ENCODE results near the gene GRK1.

GRK1 gene

GRCh38 chr13:113742000-113742441, 75.0 kb downstream of the GRK1 start:
- Histone ChIP-seq H3K27me3 (ENCODE audit: low read length) (no peaks in the 10 kb centered on the region), H3K9ac (ENCODE audit: low read length) (no peak overlapping the region), H3K4me3 (ENCODE audit: insufficient read depth, low read length, poor library complexity, severe bottlenecking) (no peak overlapping the region)

GRCh38 chr13:113742445-113743120, 75.6 kb downstream of the GRK1 start:
- Histone ChIP-seq H3K4me2 (ENCODE audit: low read depth, low read length, poor library complexity, severe bottlenecking) (no peak overlapping the region), H3K79me2 (ENCODE audit: insufficient read depth, low read length) (no peaks in the 10 kb centered on the region), H3K9me2 (replicated peaks; ENCODE audit: insufficient read depth, low read length) (no peaks in the 10 kb centered on the region), H3K9me3 (ENCODE audit: insufficient read depth, low read length) (no peaks in the 10 kb centered on the region), H3K4me3 (ENCODE audit: insufficient read depth, low read length, poor library complexity, severe bottlenecking) (no peak overlapping the region), H3F3A (ENCODE audit: insufficient read depth) (no peaks in the 10 kb centered on the region), H2AFZ (ENCODE audit: low read depth, low read length, severe bottlenecking) (no peak overlapping the region), H3K27ac (ENCODE audit: low read depth, low read length) (no peak overlapping the region), H3K36me3 (ENCODE audit: low read length) (no peaks in the 10 kb centered on the region), H4K20me1 (ENCODE audit: low read depth, low read length) (no peaks in the 10 kb centered on the region), H3K27me3 (ENCODE audit: low read length) (no peaks in the 10 kb centered on the region), H3K9ac (ENCODE audit: low read length) (no peak overlapping the region)
- TF ChIP-seq EZH2phosphoT487 (conservative IDR thresholded peaks at IDR 0.05; ENCODE audit: low read length): no peak

More at GRCh38 chr13:113742000-113742441, 75.0 kb downstream of the GRK1 start:
- Histone ChIP-seq H3K9me2 (replicated peaks; ENCODE audit: insufficient read depth, low read length) (no peaks in the 10 kb centered on the region), H3F3A (ENCODE audit: insufficient read depth) (no peaks in the 10 kb centered on the region), H3K4me2 (ENCODE audit: low read depth, low read length, poor library complexity, severe bottlenecking) (no peak overlapping the region), H3K36me3 (ENCODE audit: low read length) (no peaks in the 10 kb centered on the region), H3K9me3 (ENCODE audit: insufficient read depth, low read length) (no peaks in the 10 kb centered on the region), H3K27ac (ENCODE audit: low read depth, low read length) (no peak overlapping the region), H2AFZ (ENCODE audit: low read depth, low read length, severe bottlenecking) (no peak overlapping the region), H3K79me2 (ENCODE audit: insufficient read depth, low read length) (no peaks in the 10 kb centered on the region), H4K20me1 (ENCODE audit: low read depth, low read length) (no peaks in the 10 kb centered on the region)
- no peak for TF ChIP-seq EZH2phosphoT487 (conservative IDR thresholded peaks at IDR 0.05; ENCODE audit: low read length)
- no peak for TF ChIP-seq CTCF (IDR thresholded peaks at IDR 0.05; ENCODE audit: insufficient read depth, low read length, poor library complexity, severe bottlenecking)

- Histone ChIP-seq H4K20me1 (ENCODE audit: low read depth, low read length) (no peaks in the 10 kb centered on the region), H3F3A (ENCODE audit: insufficient read depth) (no peaks in the 10 kb centered on the region), H2AFZ (ENCODE audit: low read depth, low read length, severe bottlenecking) (no peak overlapping the region), H3K27ac (ENCODE audit: low read depth, low read length) (no peak overlapping the region), H3K4me3 (ENCODE audit: insufficient read depth, low read length, poor library complexity, severe bottlenecking) (no peak overlapping the region), H3K79me2 (ENCODE audit: insufficient read depth, low read length) (no peaks in the 10 kb centered on the region), H3K9me3 (ENCODE audit: insufficient read depth, low read length) (no peaks in the 10 kb centered on the region), H3K9me2 (replicated peaks; ENCODE audit: insufficient read depth, low read length) (no peaks in the 10 kb centered on the region), H3K4me2 (ENCODE audit: low read depth, low read length, poor library complexity, severe bottlenecking) (no peak overlapping the region), H3K36me3 (ENCODE audit: low read length) (no peaks in the 10 kb centered on the region), H3K27me3 (ENCODE audit: low read length) (no peaks in the 10 kb centered on the region), H3K9ac (ENCODE audit: low read length) (no peak overlapping the region)
- TF ChIP-seq EZH2phosphoT487 (conservative IDR thresholded peaks at IDR 0.05; ENCODE audit: low read length): no peak
- no peak for TF ChIP-seq CTCF (IDR thresholded peaks at IDR 0.05; ENCODE audit: insufficient read depth, low read length, poor library complexity, severe bottlenecking)
Observed at GRCh38 chr13:113743366-113744195, 76.6 kb downstream of the GRK1 start.

All from SU-DHL-6 (cell line).